GM18505 (cell line): ENCODE results near the gene DNMBP.
"Not testable (repeated sequence)": the region's sequence is repeated elsewhere in the genome, so short reads cannot be mapped to it uniquely, and the experiment has no call there.

ENCODE experiments used
- ATAC-seq: cut with Tn5 transposase; IDR thresholded peaks from one replicate; pipeline ENCODE4 v1.9.1; 2021; ENCODE audit not compliant: unreplicated experiment
- POLR2A ChIP-seq: IDR thresholded peaks from 4 replicates; pipeline ENCODE4 v1.6.1; 2011; ENCODE audit warnings: borderline replicate concordance; ENCODE audit not compliant: insufficient read depth, insufficient read length; ENCODE audit errors: extremely low read depth

Gene DNMBP

DNA sequence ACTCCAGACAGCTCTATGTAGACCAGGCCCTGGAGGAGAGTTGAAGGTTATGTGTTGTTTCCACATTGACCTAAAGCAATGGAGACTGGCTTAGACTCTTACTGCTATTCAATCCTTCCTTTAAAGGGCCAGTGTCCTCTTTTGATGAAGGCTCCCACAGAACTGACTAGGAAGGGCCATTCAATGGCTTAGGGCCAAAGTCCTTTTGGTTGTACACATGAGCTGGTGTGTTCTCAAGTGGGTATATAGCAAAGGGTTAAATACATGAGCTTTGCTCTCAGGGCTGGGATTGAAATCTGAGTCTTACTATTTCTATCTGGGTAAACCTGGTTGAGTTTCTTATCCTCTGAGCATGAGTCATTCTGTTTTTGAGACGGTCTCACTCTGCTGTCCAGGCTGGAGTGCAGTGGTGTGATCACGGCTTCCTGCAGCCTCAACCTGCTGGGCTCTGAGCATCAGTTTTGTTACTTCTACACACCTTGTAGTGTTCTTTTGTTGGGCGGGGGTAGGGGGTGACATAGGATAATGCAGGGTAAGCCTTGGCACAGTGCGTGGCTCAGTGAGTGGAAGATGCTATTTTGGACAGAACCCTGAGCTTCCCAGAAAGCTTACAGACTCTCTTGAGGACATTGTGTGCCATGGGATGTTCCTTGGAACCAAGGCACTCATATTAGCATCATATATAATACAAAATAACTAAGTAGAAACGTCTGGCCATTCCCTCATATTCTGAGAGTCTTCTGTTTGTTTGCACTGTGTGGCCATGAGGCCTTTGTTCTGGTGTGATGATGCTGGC lies 137.2 kb downstream of the DNMBP start:
- ATAC-seq = no peak
- TF ChIP-seq POLR2A = no peak

GRCh38 chr10:99870123-99870730 lies 139.5 kb downstream of the DNMBP start:
- TF ChIP-seq POLR2A = no peak
- ATAC-seq = no peak

- no peak for ATAC-seq
- no peak for TF ChIP-seq POLR2A
These were observed 140.1 kb downstream of the DNMBP start for GRCh38 chr10:99869581-99870122.

GRCh38 chr10:99867250-99867649 lies 142.5 kb downstream of the DNMBP start:
- ATAC-seq = not testable (repeated sequence)

- ATAC-seq = not testable (repeated sequence)
These were observed 146.1 kb downstream of the DNMBP start for GRCh38 chr10:99863535-99864240.

DNA sequence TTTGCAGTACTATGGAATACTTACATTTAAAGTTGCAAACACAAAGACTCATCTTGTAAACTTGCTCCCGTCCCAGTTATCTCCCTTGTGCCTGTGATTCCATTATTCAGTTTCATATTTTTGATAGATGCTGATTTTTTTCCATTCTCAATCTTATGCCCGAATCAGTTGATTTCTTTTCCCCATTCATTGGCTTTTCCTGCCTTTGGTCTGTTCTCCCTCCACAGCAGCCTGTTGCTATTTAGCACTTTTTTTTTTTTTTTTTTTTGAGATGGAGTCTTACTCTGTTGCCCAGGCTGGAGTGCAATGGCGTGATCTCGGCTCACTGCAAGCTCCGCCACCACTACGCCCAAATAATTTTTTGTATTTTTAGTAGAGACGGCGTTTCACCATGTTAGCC lies 149.3 kb downstream of the DNMBP start:
- no peak for ATAC-seq
- TF ChIP-seq POLR2A = no peak

DNA sequence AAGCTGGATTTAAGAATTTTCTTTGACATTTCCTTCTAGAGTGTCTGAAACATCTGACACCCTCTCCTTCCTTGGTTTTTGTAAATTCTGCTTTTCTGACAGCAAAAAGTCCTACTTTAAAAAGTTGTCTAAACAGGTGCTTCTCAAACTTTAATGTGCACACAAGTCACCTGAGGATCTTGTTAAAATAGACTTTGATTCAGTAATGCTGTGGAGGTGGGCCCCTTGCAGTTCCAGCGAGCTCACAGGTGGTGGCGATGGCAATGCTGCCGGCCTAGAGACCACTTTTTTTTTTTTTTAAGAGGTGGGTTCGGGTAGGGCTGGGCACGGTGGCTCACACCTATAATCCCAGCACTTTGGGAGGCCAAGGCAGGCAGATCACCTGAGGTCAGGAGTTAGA lies 150.2 kb downstream of the DNMBP start:
- TF ChIP-seq POLR2A = no peak
- ATAC-seq = no peak

- TF ChIP-seq POLR2A = no peak
- no peak for ATAC-seq
These were observed 150.9 kb downstream of the DNMBP start for GRCh38 chr10:99858849-99859248.

GRCh38 chr10:99855479-99856071 lies 154.2 kb downstream of the DNMBP start:
- ATAC-seq = no peak
- TF ChIP-seq POLR2A = no peak

GRCh38 chr10:99854860-99855259 lies 154.9 kb downstream of the DNMBP start:
- no peak for TF ChIP-seq POLR2A
- ATAC-seq = no peak

DNA sequence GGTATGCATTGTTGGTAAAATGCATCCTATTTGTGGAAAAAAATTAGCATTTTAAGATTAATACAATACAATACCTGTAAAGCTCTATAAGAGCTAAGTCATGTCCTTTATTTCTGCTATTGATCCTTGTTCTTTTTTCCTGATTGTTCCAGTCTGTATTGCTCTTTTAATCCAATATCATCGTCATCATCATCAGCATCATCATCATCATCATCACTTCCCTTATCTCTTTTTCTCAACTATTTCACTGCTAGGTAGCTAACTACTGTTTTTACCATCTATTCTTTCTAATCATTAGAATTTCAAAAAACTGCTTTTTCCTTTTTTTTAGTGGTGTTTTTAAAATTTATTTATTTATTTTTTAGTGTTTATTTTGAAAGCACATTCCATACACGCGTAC lies 156.1 kb downstream of the DNMBP start:
- no peak for TF ChIP-seq POLR2A
- ATAC-seq = no peak

DNA sequence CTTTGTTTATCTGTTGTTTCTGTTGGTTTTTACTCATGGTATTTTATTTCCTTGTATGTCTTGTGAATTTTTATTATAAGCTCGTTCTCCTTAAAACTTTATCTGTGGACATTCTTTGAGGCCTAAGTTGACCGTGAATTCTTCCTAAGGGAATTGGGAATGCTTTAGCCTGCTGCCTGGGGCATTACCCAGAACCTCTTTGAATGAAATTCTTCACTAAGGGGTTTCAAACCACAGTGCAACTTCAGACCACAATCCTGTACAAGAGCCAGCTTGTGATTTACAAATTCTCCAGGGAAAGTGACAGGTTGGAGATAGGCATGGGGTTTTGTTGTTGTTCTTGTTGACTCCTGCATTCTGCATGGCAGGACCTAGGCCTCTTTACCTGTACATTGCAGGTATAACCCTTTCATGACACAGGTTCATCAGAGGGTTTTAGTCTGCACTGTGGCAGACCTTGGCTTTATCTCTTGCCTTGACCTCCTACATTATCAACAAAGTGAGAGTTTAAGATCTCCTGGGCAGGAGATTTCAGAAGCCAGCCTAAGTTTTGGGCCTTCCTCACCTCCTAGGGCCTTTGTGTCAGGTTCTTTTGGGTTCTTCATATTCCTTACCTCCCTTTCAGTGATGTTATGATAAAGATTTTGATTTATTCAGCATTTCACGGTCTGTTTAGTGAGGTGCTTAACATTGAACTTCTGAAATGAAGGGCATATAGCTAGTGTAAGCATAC lies 157.1 kb downstream of the DNMBP start:
- ATAC-seq = no peak
- TF ChIP-seq POLR2A = no peak

DNA sequence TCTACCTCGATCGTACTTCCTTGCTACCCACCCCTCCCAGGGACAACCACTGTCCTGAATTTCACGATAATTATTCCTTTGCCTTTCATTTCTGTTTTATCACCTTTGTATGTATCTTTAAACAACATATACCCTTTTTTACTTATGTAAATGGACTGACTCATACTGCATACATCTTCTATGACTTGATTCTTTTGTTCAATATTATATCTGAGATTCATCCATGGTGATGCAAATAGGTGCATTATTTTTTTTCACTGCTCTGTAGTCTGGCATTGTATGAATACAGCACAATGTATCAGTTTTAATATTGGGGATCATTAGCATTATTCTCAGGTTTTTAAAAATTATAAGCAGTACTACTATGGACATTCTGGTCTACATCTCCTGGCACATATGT lies 157.9 kb downstream of the DNMBP start:
- ATAC-seq = no peak
- no peak for TF ChIP-seq POLR2A

DNA sequence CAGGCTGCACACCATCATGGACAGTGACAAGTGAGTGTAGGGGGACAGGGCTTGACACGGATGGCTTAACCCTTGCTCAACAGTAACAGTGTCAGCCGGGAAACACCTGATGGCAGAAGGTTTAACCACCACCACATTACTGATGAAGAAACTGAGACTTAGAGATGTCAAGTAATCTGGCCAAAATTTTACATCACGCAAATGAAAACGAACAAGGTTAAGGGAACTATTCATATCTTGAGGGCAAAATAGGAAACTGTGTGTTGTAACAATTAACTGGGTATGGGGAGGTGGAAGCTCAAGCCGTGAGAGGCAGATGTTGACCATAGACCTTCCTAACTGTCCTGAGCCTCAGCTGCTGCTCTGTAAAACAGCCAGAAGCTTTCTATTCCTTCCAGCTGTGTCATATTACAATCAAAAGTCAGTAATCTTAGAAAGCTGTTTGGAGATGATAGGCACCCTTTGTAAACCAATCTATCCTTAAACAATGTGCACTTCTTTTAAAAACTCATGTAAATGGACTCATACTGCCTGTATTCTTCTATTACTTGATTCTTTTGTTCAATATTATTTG lies 158.9 kb downstream of the DNMBP start:
- no peak for TF ChIP-seq POLR2A
- no peak for ATAC-seq
